ENCODE data around the gene LENEP. TPM values are rescaled to one million over a fixed set of nuclear protein-coding genes. Genes with fewer than 3 reads are reported as not detected.

The LENEP gene
- total and polyA plus RNA-seq, 2 of the 8 experiments (the other 6 are each of a cell fraction or from before 2014, with no cell fraction given), result 1.3 TPM; not detected in 1

DNA sequence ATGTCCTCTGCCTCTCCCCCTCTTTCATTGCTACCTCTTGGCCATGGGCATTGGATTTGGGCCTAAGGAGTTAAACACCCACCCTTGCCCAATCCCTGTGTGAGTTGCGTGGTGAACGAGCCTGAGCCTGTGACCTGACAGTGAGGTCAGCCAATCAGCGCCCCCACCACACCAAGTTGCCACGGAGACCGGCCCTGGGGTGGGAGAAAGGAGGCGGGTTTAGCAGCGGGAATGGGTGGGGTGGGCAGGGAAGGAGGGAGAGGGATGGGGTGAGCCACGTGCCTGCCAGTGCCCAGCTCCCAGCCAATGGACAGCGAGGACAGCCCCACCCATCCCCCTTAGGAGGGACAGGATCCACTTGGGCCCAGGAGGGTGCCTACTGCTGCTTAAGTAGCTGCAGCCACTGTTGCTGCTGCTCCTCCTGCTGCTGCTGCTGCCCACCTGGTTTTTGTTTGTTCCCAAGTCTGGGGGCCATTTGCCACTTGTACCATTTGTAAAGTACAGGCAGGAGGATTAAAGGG is 18.7 kb downstream of the LENEP start (continued):
- TF ChIP-seq POLR2AphosphoS5 (IDR thresholded peaks at IDR 0.05; ENCODE audit: low read depth, low read length) (no peak), SP1 (IDR thresholded peaks at IDR 0.05; ENCODE audit: low read depth, low read length) (peak; percentile 75; the same call in 1 of the 2 replicates), CHD2 (IDR thresholded peaks at IDR 0.05; ENCODE audit: low read length) (peak; percentile 73), SP2 (IDR thresholded peaks at IDR 0.05; ENCODE audit: low read length) (peak; percentile 50), YY1 (IDR thresholded peaks at IDR 0.05; ENCODE audit: low read depth, low read length) (no peak), SIRT6 (IDR thresholded peaks at IDR 0.05; ENCODE audit: low read length) (no peak)
- TF ChIP-seq, protein P1, sequence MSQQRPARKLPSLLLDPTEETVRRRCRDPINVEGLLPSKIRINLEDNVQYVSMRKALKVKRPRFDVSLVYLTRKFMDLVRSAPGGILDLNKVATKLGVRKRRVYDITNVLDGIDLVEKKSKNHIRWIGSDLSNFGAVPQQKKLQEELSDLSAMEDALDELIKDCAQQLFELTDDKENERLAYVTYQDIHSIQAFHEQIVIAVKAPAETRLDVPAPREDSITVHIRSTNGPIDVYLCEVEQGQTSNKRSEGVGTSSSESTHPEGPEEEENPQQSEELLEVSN (IDR thresholded peaks at IDR 0.05), result peak; percentile 83
